ENCODE measurements around the gene SDHAF3.

DNA sequence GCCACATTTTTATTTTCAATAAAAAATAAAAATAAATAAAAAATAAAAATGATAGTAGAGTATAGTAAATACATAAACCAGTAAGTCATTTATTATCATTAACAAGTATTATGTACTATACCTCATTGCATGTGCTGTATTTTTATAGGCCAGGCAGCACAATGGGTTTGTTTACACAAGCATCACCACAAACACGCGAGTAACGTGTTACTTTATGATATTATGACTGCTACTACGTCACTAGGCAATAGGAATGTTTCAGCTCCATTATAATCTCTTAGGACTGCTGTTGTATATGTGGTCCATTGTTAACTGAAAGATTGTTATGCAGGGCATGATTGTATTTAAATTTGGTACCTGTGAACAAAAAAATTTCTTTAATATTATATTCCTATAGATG, 20.8 kb upstream of the SDHAF3 start:
- TF ChIP-seq, protein P1, sequence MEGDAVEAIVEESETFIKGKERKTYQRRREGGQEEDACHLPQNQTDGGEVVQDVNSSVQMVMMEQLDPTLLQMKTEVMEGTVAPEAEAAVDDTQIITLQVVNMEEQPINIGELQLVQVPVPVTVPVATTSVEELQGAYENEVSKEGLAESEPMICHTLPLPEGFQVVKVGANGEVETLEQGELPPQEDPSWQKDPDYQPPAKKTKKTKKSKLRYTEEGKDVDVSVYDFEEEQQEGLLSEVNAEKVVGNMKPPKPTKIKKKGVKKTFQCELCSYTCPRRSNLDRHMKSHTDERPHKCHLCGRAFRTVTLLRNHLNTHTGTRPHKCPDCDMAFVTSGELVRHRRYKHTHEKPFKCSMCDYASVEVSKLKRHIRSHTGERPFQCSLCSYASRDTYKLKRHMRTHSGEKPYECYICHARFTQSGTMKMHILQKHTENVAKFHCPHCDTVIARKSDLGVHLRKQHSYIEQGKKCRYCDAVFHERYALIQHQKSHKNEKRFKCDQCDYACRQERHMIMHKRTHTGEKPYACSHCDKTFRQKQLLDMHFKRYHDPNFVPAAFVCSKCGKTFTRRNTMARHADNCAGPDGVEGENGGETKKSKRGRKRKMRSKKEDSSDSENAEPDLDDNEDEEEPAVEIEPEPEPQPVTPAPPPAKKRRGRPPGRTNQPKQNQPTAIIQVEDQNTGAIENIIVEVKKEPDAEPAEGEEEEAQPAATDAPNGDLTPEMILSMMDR (IDR thresholded peaks at IDR 0.05) = no peak
- no peak for TF ChIP-seq POLR2A (IDR thresholded peaks at IDR 0.05)
